UCSD-AML1 (cell line): ENCODE data around the gene TBC1D9.

Experiments
- DNase-seq: peaks from one replicate; lab custom pipeline; 2025; ENCODE audit not compliant: unreplicated experiment; lab: John Stamatoyannopoulos, UW

Gene TBC1D9

DNA sequence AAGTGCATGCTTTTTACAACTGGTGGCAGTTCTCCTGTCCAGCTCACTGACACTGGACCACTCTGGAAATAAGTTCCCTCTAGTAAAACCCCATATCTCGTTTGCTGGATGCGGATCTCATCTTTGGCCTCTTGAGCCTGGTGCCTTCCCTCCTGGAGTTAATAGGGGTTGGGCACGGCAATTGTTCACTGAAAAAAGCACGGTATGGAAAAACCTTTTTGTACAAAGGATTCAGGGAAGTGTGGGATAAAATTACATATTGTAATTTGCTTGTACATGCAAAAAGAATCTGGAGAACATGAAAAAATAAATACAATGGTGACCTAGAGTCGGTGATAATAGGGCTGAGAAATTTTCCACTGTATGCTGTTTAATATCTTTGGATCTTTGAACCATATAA, 30.6 kb downstream of the TBC1D9 start:
- no peak for DNase-seq

DNA sequence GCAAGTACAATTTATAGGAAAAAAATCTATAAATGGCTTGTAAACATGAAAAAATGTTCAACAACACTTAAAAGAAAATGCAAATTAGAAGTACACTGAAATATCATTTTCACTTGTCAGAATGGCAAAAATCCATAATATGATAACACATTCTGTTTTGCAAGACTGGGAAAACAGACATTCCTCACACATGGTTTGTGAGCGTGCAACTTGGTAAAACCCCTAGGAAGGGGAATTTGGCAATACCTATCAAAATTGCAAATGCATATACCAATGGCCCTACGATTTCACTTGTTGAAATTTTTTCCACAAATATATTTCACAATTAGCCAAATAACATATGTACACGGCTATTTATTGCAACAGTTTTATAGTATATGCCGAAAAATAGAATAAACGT, 31.4 kb downstream of the TBC1D9 start:
- DNase-seq, result no peak

DNA sequence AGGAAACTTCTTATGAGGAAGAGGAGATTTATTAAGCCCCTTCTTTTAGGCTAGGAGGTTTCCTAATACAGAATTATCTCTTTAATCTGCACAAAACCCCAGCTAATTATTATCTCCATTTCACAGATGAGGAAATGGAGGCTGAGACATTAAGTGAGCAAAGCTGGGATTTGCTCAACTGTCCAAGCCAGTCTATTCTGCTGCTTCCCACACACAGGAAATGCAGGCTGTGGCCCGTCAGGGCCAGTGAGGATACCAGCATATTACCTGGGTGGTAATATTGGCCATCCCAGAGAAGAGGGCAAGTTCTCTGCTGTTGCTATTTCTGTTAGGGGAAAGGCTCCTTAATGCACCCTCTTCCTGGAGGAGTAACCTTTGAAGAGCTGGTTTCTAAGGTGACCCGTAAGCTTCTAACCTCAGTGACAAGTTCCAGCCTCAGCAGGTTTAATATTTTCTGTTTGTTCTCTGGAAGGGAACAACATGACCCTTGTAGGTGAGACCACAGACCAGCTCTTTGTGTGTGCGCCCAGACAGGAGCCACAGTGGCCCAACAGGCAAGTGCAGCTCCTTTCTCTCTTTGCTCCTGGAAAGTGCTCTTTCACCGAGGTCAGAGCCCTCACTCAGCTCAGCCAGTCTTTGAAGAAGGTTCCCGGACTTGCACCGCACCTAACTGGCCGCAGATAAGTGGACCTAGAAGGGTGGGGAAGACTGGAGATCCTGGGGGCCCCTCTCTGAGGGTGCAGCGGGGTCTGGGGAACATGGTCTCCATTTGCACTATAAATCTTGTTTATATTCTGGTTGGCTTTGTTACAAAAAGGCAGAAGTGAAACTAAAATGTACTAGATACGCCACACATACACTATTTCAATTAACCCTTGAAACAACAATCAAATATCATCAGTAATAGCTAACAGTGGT, 35.5 kb downstream of the TBC1D9 start:
- no peak for DNase-seq

DNA sequence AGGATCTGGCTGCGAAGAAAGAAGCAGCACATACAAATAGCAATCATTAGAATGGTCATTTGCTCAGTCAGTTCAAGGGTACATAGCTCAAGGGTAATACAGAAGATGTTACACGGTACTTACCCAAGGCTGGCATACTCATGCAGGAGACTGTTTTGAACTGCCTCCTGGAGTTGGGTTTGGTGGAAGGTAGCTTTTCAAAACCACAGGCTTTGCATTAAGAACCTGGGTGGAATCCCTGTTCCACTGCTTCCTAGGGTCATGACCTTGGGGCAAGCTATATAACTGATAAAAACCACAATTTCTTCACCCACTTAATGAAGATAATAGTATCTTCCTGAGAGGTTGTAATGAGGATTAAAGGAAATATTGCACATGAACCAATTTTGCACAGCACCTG, 36.5 kb downstream of the TBC1D9 start:
- DNase-seq, result no peak

DNA sequence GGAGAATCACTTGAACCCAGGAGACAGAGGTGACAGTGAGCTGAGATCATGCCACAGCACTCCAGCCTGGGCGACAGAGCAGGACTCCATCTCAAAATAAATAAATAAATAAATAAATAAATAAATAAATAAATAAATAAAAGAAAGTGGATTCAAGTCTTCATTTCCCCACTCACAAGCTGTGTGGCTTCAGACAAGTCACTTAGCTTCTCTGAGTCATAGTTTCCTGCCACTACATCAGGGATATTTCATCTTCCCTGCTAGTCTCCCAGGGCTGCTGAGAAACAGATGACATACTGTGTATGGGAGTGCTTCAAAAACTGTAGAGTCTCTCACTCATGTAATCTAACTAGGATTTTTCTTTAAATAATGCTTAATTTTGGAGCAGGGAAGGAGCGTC, 37.2 kb downstream of the TBC1D9 start:
- DNase-seq, result no peak

DNA sequence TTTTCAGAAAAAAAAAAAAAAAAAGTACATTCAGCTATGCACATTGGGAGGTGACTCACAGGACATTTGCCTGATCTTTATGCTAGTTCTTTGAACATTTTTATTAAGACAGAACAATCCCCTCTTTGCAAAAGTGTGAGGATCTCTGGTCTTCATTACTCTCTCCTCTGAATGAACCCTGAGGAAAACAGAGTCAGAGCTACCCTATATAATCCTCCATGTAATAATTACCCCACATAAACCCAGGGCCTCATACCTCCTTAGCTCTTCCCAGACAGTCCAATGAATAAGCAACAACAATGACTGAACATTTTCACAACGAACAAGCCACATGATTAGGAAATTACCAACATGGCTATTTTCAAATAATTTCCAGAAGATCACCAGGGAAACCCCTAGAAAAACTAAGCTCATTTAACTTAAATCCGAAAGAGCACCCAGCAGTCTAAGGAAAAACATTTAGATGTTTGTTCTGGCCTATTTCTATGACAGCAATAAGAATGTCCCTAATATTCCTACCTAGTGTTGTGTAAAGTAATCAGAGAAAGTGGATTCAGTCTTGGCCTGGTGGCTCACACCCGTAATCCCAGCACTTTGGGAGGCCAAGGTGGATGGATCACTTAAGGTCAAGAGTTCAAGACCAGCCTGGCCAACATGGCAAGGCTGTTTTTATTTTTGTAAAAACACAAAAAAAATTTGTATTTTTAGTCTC, 37.8 kb downstream of the TBC1D9 start:
- no peak for DNase-seq

DNA sequence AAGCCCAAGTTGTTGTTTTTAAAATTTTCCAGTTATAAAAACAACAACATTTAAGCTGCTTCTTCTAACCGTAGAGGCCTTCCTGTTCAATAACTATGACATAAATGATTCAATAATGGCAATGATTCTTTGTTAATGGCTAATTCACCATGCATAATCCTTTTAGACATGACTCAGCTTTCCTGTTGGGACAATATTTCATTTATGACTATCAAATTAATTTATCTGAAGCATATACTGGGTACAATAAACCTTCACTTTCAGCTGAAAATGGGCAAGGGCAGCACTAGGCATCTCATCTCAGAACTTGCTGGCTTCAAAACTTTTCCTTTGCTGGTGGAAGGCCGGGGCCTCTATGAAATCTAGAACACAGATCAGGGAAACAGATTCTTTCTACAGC, 38.9 kb downstream of the TBC1D9 start:
- DNase-seq, result no peak

DNA sequence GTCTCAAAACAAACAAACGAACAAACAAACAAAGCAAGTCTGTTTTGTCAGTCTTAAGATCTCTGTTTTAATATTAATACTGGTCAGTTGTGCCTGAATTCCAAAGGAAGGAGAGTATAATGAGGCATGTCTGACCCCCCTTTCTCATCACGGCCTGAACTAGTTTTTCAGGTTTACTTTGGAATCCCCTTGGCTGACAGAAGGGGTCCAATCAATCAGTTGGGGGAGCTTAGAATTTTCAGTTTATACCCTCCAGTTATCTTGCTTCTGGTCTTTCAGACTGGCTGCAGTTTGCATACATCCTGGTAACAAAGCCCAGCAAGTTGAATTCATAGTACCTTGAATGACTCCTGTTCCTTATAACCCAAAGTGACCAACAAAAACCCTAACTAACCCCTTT, 41.1 kb downstream of the TBC1D9 start:
- DNase-seq, result no peak

DNA sequence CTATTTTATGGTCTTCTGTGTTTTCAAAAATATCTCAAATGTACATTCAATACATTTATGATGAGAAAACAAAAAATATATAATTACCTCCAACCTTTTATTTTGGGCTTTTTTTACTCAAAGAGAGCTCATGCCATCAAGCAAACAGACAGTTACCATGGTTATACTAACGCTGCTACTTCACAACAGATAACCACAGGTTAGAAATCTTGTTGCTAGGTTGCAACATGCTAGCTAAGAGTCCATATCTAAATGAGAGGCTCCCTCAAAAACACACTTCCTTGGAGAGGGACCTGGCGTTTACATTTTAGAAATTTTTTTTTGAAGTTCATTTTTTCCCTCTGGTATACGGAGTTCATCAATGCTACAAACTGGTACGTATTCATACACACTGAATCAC, 44.3 kb downstream of the TBC1D9 start:
- no peak for DNase-seq

DNA sequence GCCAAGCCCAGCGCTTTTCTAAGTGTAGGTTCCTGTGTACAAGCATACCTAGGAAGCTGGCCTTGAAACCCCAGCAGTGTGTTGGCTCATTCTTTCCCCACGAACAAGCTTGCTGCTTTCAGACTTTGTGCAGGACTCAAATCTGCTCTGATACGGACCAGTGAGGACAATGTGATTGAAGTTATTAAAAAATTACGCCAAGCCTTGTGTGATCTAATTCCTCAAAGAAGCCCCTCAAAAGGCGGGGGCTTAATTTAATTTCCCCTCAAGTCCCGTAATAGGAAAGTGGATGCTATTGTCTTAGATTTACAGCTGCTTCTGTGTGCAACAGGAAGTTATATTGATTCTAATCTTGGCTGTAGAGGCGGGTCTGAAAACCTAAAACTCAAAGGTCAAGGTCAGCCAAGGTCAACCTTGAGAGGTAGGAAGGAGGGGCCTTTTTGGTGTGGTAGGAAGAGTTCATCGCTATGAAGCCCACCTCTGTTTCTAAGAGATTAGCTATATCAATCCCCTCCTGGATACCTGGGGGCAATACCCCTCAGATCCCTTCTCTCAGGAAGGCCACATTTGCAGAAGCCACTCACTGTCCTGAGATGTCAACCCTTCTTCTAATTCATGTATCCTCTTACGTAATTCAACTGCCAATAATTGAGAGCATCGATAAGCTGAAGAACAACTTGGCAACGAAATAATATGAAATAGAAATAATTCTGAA, 45.1 kb downstream of the TBC1D9 start:
- DNase-seq, result no peak

DNA sequence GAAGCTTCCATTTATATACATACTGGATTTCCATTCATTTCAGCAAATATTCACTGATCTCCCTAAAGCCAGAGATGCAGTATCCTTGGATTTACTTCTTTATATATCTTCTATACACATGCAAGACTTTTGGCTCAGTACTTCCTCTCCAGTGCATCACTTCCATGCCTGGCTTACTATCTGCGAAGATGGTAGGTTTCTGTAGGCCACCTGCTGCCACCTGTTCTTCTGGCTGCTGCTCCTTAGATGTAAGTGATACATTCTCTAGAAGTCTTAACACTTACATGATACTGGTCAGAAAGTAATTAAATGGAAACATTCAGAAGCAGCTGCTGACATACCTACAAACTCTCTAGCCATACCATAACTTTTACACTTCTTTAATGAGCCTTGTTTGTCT, 48.9 kb downstream of the TBC1D9 start:
- no peak for DNase-seq

DNA sequence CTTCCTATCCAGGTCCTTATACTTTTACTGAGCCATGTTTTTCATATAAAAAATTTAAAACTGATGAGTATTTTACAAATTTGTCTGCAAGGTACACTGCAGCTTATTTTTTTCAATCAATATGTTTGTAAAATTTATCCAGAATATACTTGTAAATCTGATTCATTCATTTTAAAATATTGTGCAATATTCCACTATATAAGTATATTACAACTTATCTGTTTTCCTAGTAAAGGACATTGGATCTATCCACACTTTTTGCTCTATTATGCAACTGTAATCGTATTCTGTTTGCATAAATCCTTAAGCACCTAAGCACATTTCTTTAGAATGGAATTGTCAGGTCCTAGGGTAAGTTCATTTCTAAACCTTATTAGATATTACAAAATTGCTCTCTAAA, 49.5 kb downstream of the TBC1D9 start:
- DNase-seq, result no peak

DNA sequence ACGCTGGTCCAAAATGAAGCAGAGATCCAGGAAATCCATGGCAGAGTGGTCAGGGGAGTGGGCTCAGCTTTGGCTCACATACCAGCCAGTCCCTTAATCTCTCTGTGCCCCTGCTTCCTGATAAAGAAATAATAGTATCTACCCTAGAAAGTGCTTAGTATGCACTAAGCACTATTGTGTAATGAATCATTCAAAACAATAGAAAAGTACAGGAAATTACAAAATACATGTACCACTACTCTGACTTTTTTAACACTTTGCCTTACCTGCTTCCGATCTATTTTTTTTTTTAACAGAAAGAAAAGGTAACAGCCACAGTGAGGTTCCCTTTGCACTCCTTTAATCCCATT, 49.9 kb downstream of the TBC1D9 start:
- no peak for DNase-seq

DNA sequence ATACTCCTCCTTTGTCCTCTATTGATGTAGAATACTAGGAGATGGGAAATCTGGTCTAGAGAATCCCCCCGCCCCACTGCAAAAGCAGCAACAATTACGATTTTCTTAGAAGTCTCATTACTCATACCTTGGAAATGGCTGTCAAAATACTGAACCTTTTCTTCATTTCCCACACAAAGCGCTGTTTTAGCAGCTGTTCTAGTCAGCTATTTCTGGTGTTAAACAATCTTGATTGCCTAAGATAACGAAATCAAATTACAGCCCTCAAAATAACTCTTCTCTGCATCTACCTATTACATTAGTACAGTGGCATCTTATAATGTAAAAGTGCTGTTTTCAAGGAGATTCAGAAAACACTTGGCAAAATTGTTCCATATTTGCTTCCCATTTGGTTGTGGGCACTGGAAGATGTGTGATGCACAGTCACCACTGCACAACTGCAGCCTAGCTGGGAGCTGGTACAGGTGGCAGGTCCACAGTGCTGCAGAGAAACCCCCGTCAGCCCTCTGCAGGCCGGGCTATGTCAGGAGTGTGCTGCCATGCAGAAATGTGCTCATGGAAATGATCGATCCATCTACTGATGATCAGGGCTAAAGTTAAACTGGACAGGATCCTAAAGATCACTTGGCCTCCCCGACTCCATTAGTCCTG, 50.4 kb downstream of the TBC1D9 start:
- DNase-seq, result no peak

DNA sequence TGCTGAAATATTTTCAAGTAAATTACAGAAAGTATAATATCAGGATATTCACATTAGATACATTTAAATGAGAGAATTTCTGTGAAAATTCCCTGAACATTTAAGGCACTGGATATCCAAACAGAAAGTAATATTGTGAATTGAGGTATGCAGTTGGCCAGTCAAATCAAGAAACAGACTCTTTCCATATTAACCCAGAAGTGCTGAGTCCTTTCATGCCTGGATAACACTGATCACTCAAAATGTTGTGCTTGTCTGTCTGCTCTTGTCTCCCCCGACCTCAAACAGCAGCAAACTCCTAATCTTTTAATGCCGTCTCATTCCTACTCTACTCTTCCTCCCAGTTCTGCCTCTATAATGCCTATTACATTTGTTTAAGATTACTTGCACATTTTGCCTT, 51.2 kb downstream of the TBC1D9 start:
- no peak for DNase-seq

DNA sequence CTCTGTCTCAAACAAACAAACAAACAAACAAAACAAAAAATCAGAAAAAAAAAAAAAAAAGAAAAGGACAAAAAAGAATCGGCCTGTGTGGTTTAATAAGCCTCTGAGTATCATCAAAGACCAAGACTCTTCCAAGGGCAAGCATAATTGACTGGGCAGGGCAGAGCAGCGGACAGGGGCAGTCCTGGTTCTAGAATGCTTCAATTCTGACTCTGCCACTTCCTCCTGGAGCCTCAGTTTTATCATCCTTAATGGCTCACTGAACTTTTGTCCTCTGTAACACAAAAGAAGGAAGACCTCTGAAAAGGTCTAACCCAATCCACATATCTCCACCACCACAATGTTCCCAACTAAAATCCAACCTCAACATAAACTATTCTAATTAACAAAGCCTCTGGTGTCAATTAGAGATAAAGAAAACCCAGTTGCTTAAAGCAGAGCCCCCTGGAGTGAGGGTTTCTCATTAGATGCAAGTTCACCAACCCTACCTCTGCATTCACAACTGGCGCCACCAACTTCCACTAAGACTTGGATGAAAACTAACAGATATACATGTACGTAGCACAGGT, 51.7 kb downstream of the TBC1D9 start:
- no peak for DNase-seq

DNA sequence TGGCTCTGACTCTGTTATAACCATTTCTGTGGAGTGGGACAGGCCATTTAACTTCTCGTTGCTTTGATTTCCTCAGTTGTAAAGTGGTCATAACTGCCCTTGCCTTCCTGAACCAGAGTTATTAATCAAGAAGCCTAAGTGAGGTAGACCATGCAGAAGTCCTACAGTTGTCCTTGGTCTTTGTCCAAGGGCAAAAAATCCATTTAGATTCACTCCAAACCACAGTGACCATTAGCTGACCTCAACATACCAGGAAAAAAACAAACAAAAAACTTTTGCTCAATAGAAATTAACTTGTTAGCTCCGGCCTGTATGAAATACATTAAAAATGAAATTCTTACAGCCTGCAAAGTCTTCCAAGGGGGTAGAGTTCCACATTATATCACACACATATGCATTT, 52.7 kb downstream of the TBC1D9 start:
- DNase-seq, result no peak

DNA sequence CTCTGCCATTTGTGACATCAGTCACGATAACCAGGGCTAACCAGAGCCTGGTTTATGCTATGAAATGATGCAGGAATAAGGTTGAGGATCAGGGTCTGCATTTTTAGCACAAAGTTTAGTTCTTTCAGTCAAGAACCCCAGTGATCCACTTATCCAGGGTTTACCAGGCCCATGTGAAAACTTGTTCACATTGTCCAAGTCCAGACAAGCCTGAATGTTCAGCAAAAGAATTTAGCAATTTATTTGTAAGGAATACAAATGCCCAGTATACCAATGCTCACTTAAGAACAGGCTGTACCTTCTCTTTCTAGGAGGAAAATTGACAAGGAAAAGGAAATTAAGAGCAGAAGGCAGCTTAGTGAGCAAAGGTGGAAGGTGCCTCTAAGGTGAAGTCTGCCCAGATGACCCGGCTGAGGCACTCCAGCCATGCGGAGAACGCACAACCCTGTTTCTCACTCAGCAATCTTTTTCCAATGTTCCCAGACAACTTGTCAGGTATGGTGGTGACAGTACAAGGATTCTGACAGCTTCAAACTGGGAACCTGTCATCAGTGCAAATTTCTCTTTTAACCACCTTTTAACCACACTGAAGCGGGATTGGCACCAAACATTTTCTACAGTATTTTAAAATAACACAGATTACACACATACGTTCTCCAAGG, 54.0 kb downstream of the TBC1D9 start:
- DNase-seq, result no peak

DNA sequence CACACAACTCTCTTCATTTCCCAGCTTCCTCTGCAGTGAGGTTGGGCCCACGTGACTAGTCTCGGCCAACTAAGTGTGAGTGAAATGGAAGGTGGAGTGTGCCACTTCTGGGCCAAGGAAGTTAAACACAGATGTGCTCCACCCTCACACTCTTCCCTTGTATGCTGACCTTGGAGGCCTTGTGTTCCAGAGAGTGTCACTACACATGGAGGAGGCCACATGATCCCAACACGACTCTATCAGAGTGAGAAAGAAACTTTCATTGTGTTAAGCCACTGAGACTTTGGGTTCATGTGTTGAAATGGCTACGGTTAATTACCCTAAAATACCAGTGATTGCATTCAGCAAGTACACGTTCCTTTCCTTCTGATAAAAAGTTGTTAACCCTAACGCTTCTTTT, 55.1 kb downstream of the TBC1D9 start:
- no peak for DNase-seq

DNA sequence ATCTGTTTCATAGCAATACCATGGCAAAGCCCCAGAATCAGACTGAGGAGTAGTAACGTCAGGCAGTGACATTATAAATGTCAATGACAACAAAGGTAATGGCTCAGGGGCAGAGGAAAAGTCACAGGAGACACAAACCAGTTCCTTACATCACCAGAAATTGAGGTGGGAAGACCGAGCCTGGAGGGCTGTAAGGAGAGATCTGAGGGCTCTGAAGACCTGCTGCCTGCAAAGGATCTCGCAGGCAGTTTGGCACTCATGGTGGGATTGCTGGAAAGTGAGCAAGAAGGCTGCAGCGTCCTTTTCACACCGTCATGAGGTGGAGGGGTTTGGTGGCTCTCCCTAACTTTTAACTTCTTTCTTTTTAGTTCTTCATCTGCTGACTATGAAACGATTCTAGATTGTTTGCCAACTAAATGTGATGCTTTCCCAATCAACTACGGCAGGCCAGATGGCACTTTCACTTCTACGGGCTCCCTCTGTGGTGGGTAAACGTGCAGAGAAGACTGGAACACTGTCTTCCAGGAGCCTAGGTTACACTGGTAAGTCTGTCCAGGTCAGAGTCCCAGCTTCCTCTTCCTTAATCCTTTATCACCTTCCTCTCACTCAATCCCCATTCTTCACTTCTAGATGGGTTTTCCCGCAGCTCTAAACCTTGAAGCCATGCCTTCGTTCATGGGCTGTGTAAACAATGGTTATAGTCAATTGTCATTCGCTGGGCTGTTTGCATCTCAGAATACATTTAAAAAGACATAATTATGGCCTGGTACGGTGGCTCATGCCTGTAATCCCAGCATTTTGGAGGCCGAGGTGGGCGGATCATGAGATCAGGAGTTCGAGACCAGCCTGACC, 58.2 kb downstream of the TBC1D9 start:
- no peak for DNase-seq
